HG02981 (cell line): ENCODE data around the gene NLGN3.
A peak's percentile ranks its signal among the peaks of the same experiment; 100 is the strongest.

ENCODE experiments used
- ATAC-seq: cut with Tn5 transposase; IDR thresholded peaks from one replicate; pipeline ENCODE4 v1.9.1; 2021; ENCODE audit warnings: mild to moderate bottlenecking, moderate library complexity; ENCODE audit not compliant: unreplicated experiment

The NLGN3 gene

GRCh38 chrX:71118032-71118984, 26.3 kb upstream of the NLGN3 start, which contains the start of gene MED12:
Gene MED12, plus strand, starts transcription at chrX:71118596. Its CDS starts 159 bp downstream, at chrX:71118755.
- ATAC-seq = peak; percentile 95

GRCh38 chrX:71118985-71119535, 25.6 kb upstream of the NLGN3 start:
- no peak for ATAC-seq

GRCh38 chrX:71128166-71128833, 16.3 kb upstream of the NLGN3 start:
- ATAC-seq = no peak

GRCh38 chrX:71128915-71129765, 15.5 kb upstream of the NLGN3 start:
- ATAC-seq = no peak

GRCh38 chrX:71131510-71131909, 13.1 kb upstream of the NLGN3 start:
- ATAC-seq = no peak

GRCh38 chrX:71140440-71140839, 4.2 kb upstream of the NLGN3 start:
- ATAC-seq = no peak

- no peak for ATAC-seq
Observed at GRCh38 chrX:71143508-71143907, 1.1 kb upstream of the NLGN3 start.

GRCh38 chrX:71147496-71148277, 3.0 kb downstream of the NLGN3 start:
- ATAC-seq = no peak

GRCh38 chrX:71148278-71148663, 3.6 kb downstream of the NLGN3 start:
- no peak for ATAC-seq

- ATAC-seq = no peak
Observed at GRCh38 chrX:71151366-71151765, 6.7 kb downstream of the NLGN3 start.

GRCh38 chrX:71154196-71154595, 9.6 kb downstream of the NLGN3 start:
- ATAC-seq = no peak

- no peak for ATAC-seq
Observed at GRCh38 chrX:71154641-71155040, 10.0 kb downstream of the NLGN3 start.

- ATAC-seq = no peak
Observed at GRCh38 chrX:71158603-71159002, 14.0 kb downstream of the NLGN3 start.

GRCh38 chrX:71159335-71159734, 14.7 kb downstream of the NLGN3 start:
- ATAC-seq = no peak

GRCh38 chrX:71160475-71160874, 15.8 kb downstream of the NLGN3 start:
- no peak for ATAC-seq

- ATAC-seq = no peak
Observed at GRCh38 chrX:71162981-71163380, 18.3 kb downstream of the NLGN3 start.

- ATAC-seq = no peak
Observed at GRCh38 chrX:71164071-71164470, 19.4 kb downstream of the NLGN3 start.

GRCh38 chrX:71166461-71166860, 21.8 kb downstream of the NLGN3 start:
- ATAC-seq = no peak

GRCh38 chrX:71167031-71167781, 22.6 kb downstream of the NLGN3 start:
- ATAC-seq = no peak
